ENCODE data around the gene FLVCR2. TPM values are rescaled to one million over a fixed set of nuclear protein-coding genes. Genes with fewer than 3 reads are reported as not detected.

The FLVCR2 gene
- total RNA-seq, 1 experiment from 2014 or later: 12.4 TPM

DNA sequence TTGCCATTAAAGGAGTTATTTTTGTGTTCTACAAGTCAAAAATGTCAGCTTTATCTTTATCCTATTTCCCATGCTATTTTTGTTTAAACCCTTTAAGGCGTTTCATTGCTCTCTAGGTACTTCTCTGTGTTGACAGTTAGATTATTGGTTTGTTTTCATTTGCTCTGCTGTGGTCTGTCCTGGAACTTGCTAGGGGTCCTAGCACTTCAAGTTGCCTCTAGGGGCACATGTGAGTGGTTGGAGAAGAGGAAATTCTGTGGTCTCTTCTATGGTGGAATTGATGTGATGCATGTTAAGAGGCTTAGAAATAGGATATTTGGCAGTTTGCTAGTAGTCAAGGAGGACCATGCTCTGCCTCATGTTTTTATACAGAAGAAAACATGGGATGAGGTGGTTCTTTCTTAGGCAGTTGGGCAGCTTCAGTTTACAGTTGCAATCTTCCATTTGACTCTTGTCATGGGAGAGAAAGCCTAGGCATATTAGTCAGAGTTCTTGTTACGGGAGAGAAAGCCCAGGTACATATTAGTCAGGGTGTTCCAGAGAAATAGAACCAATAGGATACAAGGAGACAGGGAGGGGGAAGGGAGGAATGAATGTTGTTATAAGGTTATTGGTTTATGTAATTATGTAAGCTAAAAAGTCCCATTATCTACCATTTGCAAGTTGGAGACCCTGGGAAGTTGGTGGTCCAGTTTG is 97.0 kb downstream of the FLVCR2 start:
- no peak for DNase-seq
- BruUV-seq (replicated peaks): no TSS peak
- H3K9me2 ChIP-seq (ENCODE audit: insufficient read depth): no peaks in the 10 kb centered on the region
- H3F3A ChIP-seq (ENCODE audit: insufficient read depth, low read depth): 0 out of 2 replicates have a peak, but pooled peaks cover 10% of the 10 kb centered on the region
- no peak overlapping the region for H3K4me3 ChIP-seq
- H3K79me2 ChIP-seq (ENCODE audit: low read depth): no peaks in the 10 kb centered on the region
- no peak overlapping the region for H2AFZ ChIP-seq
- peaks cover 3% of the 10 kb centered on the region; the same call in 1 of the 2 replicates for H3K36me3 ChIP-seq (ENCODE audit: low read depth)
- no peaks in the 10 kb centered on the region for H3K27me3 ChIP-seq (ENCODE audit: insufficient read depth, low read depth)
- no peak overlapping the region for H3K27ac ChIP-seq
- H3K4me1 ChIP-seq (replicated peaks; ENCODE audit: insufficient read depth): no peaks in the 10 kb centered on the region
- POLR2A ChIA-PET (ENCODE audit: unreplicated experiment): no interaction called here
- CTCF ChIA-PET: no interaction called here
- no peak overlapping the region for H3K4me2 ChIP-seq
- TF ChIP-seq, protein P1, sequence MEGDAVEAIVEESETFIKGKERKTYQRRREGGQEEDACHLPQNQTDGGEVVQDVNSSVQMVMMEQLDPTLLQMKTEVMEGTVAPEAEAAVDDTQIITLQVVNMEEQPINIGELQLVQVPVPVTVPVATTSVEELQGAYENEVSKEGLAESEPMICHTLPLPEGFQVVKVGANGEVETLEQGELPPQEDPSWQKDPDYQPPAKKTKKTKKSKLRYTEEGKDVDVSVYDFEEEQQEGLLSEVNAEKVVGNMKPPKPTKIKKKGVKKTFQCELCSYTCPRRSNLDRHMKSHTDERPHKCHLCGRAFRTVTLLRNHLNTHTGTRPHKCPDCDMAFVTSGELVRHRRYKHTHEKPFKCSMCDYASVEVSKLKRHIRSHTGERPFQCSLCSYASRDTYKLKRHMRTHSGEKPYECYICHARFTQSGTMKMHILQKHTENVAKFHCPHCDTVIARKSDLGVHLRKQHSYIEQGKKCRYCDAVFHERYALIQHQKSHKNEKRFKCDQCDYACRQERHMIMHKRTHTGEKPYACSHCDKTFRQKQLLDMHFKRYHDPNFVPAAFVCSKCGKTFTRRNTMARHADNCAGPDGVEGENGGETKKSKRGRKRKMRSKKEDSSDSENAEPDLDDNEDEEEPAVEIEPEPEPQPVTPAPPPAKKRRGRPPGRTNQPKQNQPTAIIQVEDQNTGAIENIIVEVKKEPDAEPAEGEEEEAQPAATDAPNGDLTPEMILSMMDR (conservative IDR thresholded peaks at IDR 0.05): no peak
- no peak for TF ChIP-seq EZH2 (IDR thresholded peaks at IDR 0.05; ENCODE audit: low read depth)
- H3K9me3 ChIP-seq (ENCODE audit: insufficient read depth, low read depth): no peaks in the 10 kb centered on the region
- 0 out of 2 replicates have a peak, but pooled peaks cover 5% of the 10 kb centered on the region for H4K20me1 ChIP-seq (ENCODE audit: insufficient read depth)
- intact Hi-C loops (cut with micrococcal nuclease; ENCODE audit: unreplicated experiment): no loop called here

DNA sequence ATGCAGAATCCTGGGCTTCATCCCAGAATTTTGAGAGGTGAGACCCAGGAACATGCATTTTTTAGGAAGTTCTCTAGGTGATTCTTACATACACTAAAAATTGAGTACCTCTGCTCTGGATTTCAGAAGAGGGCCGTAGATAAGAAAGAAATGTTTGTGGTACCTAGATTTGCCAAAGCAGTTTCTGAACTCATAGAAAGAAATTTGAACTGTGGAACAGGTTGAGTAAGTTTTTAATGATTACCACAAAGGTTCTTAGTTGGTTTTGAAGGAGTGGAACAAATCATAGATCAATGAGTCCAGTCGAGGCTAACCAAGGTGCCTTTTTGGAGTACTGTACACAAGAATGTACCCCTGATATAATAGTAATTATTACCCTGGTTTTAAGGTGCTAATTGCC is 107.5 kb downstream of the FLVCR2 start:
- CTCF ChIA-PET: no interaction called here
- H3K9me3 ChIP-seq (ENCODE audit: insufficient read depth, low read depth): no peaks in the 10 kb centered on the region
- H3K4me1 ChIP-seq (replicated peaks; ENCODE audit: insufficient read depth): no peaks in the 10 kb centered on the region
- POLR2A ChIA-PET (ENCODE audit: unreplicated experiment): no interaction called here
- BruUV-seq (replicated peaks): no TSS peak
- no peak overlapping the region for H3K27ac ChIP-seq
- H3K27me3 ChIP-seq (ENCODE audit: insufficient read depth, low read depth): no peaks in the 10 kb centered on the region
- 0 out of 2 replicates have a peak, but pooled peaks cover 6% of the 10 kb centered on the region for H3F3A ChIP-seq (ENCODE audit: insufficient read depth, low read depth)
- H2AFZ ChIP-seq: no peak overlapping the region
- peaks cover 23% of the 10 kb centered on the region for H3K36me3 ChIP-seq (ENCODE audit: low read depth)
- no peak overlapping the region for H3K4me3 ChIP-seq
- H4K20me1 ChIP-seq (ENCODE audit: insufficient read depth): no peaks in the 10 kb centered on the region
- no peak for DNase-seq
- TF ChIP-seq EZH2 (IDR thresholded peaks at IDR 0.05; ENCODE audit: low read depth): no peak
- TF ChIP-seq, protein P1 (conservative IDR thresholded peaks at IDR 0.05): no peak
- H3K9me2 ChIP-seq (ENCODE audit: insufficient read depth): no peaks in the 10 kb centered on the region
- intact Hi-C loops (cut with micrococcal nuclease; ENCODE audit: unreplicated experiment): no loop called here
- H3K79me2 ChIP-seq (ENCODE audit: low read depth): no peaks in the 10 kb centered on the region
- H3K4me2 ChIP-seq: no peak overlapping the region

DNA sequence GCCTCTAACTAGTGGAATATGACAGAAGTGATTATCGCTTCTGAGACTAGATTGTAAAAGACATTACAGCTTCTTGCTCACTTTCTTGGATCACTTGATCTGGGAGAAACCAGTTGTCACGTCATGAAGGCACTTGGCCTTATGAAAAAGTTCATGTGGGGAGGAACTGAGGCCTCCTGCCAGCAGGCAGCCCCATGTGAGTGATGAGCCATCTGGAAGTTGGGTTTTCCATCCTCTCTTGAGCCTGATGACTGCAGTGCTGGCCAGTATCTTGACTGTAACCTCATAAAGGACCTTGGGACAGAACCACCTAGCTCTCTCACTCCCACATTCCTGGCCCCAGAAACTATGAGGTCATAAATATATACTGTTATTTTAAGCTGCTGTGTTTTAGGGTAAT is 110.6 kb downstream of the FLVCR2 start:
- TF ChIP-seq EZH2 (IDR thresholded peaks at IDR 0.05; ENCODE audit: low read depth): no peak
- TF ChIP-seq, protein P1 (conservative IDR thresholded peaks at IDR 0.05): no peak
- Histone ChIP-seq H4K20me1 (ENCODE audit: insufficient read depth) (no peaks in the 10 kb centered on the region), H3K4me2 (no peak overlapping the region), H3K79me2 (ENCODE audit: low read depth) (no peaks in the 10 kb centered on the region), H2AFZ (no peak overlapping the region), H3K27ac (no peak overlapping the region), H3K27me3 (ENCODE audit: insufficient read depth, low read depth) (no peaks in the 10 kb centered on the region), H3K4me3 (no peak overlapping the region), H3K36me3 (ENCODE audit: low read depth) (peaks cover 33% of the 10 kb centered on the region), H3K9me2 (ENCODE audit: insufficient read depth) (no peaks in the 10 kb centered on the region), H3K4me1 (replicated peaks; ENCODE audit: insufficient read depth) (no peaks in the 10 kb centered on the region), H3K9me3 (ENCODE audit: insufficient read depth, low read depth) (no peaks in the 10 kb centered on the region), H3F3A (ENCODE audit: insufficient read depth, low read depth) (0 out of 2 replicates have a peak, but pooled peaks cover 6% of the 10 kb centered on the region)
- intact Hi-C loops (cut with micrococcal nuclease; ENCODE audit: unreplicated experiment): no loop called here
- ChIA-PET POLR2A (ENCODE audit: unreplicated experiment) (no interaction called here), CTCF (no interaction called here)
- no peak for DNase-seq
- BruUV-seq (replicated peaks): no TSS peak

Measured in PC-9 (cell line).